Measurements from ENCODE around the gene CPLX1.

GRCh38 chr4:827209-828081 is 1.5 kb upstream of the CPLX1 start:
- no peak for TF ChIP-seq POLR2A (IDR thresholded peaks at IDR 0.05)
- TF ChIP-seq CTCF (IDR thresholded peaks at IDR 0.05), result no peak
- TF ChIP-seq EP300 (IDR thresholded peaks at IDR 0.05), result no peak

Data from ovary (tissue), 3 donors.